OCI-LY1 (cell line): Measurements from ENCODE around the gene AK2.

Experiments
- H2AFZ ChIP-seq: fragments of 200-600 bp; sonication (generic), shearing (Covaris generic); 2 replicates; pipeline ENCODE4 v1.6.0; 2014; ENCODE audit warnings: antibody characterized with exemption, mild to moderate bottlenecking, low read length
- H3F3A ChIP-seq: fragments of 200-600 bp; sonication (generic), shearing (Covaris generic); 2 replicates; pipeline ENCODE4 v1.6.0; 2014; ENCODE audit warnings: mild to moderate bottlenecking, antibody characterized with exemption, low read length, moderate library complexity; ENCODE audit not compliant: insufficient read depth
- H3K27ac ChIP-seq: fragments of 200-600 bp; sonication (generic); 2 replicates; pipeline ENCODE4 v1.5.1; 2014; ENCODE audit warnings: low read length, mixed run types, mild to moderate bottlenecking, low read depth; ENCODE audit not compliant: poor library complexity, severe bottlenecking
- H3K27me3 ChIP-seq: fragments of 200-600 bp; sonication (generic); 2 replicates; pipeline ENCODE4 v1.6.0; 2014; ENCODE audit warnings: antibody characterized with exemption, mild to moderate bottlenecking, low read length, moderate library complexity; ENCODE audit not compliant: insufficient read depth
- H3K36me3 ChIP-seq: fragments of 200-600 bp; sonication (generic); 2 replicates; pipeline ENCODE4 v1.6.1; 2014; ENCODE audit warnings: mild to moderate bottlenecking, antibody characterized with exemption, low read length, moderate library complexity, mixed read lengths; ENCODE audit not compliant: insufficient read depth
- H3K4me1 ChIP-seq: fragments of 200-600 bp; sonication (generic); 2 replicates; pipeline ENCODE4 v1.5.1; 2014; ENCODE audit warnings: mild to moderate bottlenecking, low read length, moderate library complexity; ENCODE audit not compliant: insufficient read depth, severe bottlenecking
- H3K4me2 ChIP-seq: fragments of 200-600 bp; sonication (generic), shearing (Covaris generic); 2 replicates; pipeline ENCODE4 v1.6.1; 2014; ENCODE audit warnings: low read length
- H3K4me3 ChIP-seq: fragments of 200-600 bp; sonication (generic); 2 replicates; pipeline ENCODE4 v1.5.1; 2014; ENCODE audit warnings: low read length, low read depth, mild to moderate bottlenecking, mixed read lengths; ENCODE audit not compliant: poor library complexity, severe bottlenecking
- H3K79me2 ChIP-seq: fragments of 200-600 bp; shearing (Covaris generic); 2 replicates; pipeline ENCODE4 v1.6.1; 2016; ENCODE audit warnings: mixed run types, low read length, mixed read lengths; ENCODE audit not compliant: insufficient read depth
- H3K9ac ChIP-seq: fragments of 200-600 bp; sonication (generic), shearing (Covaris generic); 2 replicates; pipeline ENCODE4 v1.6.1; 2014; ENCODE audit warnings: mild to moderate bottlenecking, low read length, mixed read lengths
- H3K9me2 ChIP-seq: fragments of 200-600 bp; sonication (generic), shearing (Covaris generic); 2 replicates; pipeline ENCODE4 v1.6.1; 2014; ENCODE audit warnings: low read depth, mild to moderate bottlenecking, low read length, mixed read lengths
- H3K9me3 ChIP-seq: fragments of 200-600 bp; shearing (Covaris generic); 2 replicates; pipeline ENCODE4 v1.6.1; 2014; ENCODE audit warnings: low read length, mixed read lengths
- H4K20me1 ChIP-seq: fragments of 200-600 bp; sonication (generic), shearing (Covaris generic); 2 replicates; pipeline ENCODE4 v1.6.0; 2016; ENCODE audit warnings: mild to moderate bottlenecking, low read length; ENCODE audit not compliant: insufficient read depth
- EZH2 ChIP-seq: fragments of 200-600 bp; sonication (generic), shearing (Covaris generic); IDR thresholded peaks from 2 replicates; pipeline ENCODE4 v1.8.0; 2017; ENCODE audit warnings: borderline replicate concordance, mixed run types, mild to moderate bottlenecking, antibody characterized with exemption, low read length, moderate library complexity, mixed read lengths
- TF ChIP-seq, protein P1 (sequence below): fragments of 200-600 bp; sonication (generic), shearing (Covaris generic); IDR thresholded peaks from 2 replicates; pipeline ENCODE4 v1.5.1; 2017; ENCODE audit warnings: mild to moderate bottlenecking, antibody characterized with exemption, low read length, moderate library complexity, mixed read lengths

Gene AK2

DNA sequence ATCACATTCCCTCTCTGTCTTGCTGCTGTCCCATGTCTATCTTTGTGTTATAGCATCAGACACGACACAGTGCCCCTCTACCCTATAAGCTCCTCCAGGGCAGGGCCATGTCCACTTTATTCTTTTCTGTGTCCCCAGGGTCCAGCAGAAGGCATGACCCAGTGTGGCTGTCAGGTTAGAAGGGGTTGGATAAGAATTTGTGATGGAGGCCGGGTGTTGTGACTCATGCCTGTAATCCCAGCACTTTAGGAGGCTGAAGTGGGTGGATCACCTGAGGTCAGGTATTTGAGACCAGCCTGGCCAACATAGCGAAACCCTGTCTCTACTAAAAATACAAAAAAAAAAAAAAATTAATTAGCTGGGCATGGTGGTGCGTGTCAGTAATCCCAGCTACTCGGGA lies 45.8 kb downstream of the AK2 start:
- Histone ChIP-seq H3K27ac (no peak overlapping the region), H3K27me3 (no peaks in the 10 kb centered on the region), H3K9ac (no peak overlapping the region), H3K36me3 (no peaks in the 10 kb centered on the region), H4K20me1 (no peaks in the 10 kb centered on the region), H3K9me2 (no peaks in the 10 kb centered on the region), H3K4me2 (no peak overlapping the region), H2AFZ (no peak overlapping the region), H3K4me3 (no peak overlapping the region), H3K4me1 (peaks cover 28% of the 10 kb centered on the region), H3K79me2 (no peaks in the 10 kb centered on the region), H3F3A (no peaks in the 10 kb centered on the region), H3K9me3 (no peaks in the 10 kb centered on the region)
- no peak for TF ChIP-seq EZH2
- TF ChIP-seq, protein P1, sequence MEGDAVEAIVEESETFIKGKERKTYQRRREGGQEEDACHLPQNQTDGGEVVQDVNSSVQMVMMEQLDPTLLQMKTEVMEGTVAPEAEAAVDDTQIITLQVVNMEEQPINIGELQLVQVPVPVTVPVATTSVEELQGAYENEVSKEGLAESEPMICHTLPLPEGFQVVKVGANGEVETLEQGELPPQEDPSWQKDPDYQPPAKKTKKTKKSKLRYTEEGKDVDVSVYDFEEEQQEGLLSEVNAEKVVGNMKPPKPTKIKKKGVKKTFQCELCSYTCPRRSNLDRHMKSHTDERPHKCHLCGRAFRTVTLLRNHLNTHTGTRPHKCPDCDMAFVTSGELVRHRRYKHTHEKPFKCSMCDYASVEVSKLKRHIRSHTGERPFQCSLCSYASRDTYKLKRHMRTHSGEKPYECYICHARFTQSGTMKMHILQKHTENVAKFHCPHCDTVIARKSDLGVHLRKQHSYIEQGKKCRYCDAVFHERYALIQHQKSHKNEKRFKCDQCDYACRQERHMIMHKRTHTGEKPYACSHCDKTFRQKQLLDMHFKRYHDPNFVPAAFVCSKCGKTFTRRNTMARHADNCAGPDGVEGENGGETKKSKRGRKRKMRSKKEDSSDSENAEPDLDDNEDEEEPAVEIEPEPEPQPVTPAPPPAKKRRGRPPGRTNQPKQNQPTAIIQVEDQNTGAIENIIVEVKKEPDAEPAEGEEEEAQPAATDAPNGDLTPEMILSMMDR: no peak

GRCh38 chr1:32989160-32990050 lies 47.3 kb downstream of the AK2 start:
- H3K9ac ChIP-seq: no peak overlapping the region
- no peaks in the 10 kb centered on the region for H3K27me3 ChIP-seq
- H3K9me3 ChIP-seq: no peaks in the 10 kb centered on the region
- H3K4me3 ChIP-seq: no peak overlapping the region
- no peak overlapping the region for H2AFZ ChIP-seq
- no peaks in the 10 kb centered on the region for H3F3A ChIP-seq
- no peak overlapping the region for H3K4me2 ChIP-seq
- no peaks in the 10 kb centered on the region for H3K79me2 ChIP-seq
- peaks cover 30% of the 10 kb centered on the region for H3K4me1 ChIP-seq
- H4K20me1 ChIP-seq: no peaks in the 10 kb centered on the region
- no peaks in the 10 kb centered on the region for H3K9me2 ChIP-seq
- H3K36me3 ChIP-seq: no peaks in the 10 kb centered on the region
- TF ChIP-seq, protein P1: no peak
- TF ChIP-seq EZH2: no peak
- H3K27ac ChIP-seq: no peak overlapping the region

DNA sequence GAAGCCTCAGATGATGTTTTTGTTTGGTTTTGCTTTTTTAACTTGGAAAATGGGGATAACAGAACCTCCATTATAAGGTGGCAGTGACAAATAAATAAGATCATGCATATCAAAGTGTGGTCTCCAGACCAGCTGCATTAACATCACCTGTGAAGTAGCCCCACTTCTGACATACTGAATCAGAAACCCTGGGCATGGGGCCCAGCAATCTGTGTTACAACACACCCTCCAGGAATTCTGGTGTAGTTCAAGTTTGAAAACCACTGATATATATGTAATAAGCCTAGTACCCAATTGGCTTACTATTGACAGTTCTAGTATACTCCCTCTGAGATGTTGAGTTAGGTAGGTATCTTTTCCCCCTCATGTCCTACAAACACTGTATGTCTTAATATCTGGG lies 48.0 kb downstream of the AK2 start:
- Histone ChIP-seq H3K27me3 (no peaks in the 10 kb centered on the region), H2AFZ (no peak overlapping the region), H3K79me2 (no peaks in the 10 kb centered on the region), H3K9ac (no peak overlapping the region), H3K9me3 (no peaks in the 10 kb centered on the region), H3F3A (no peaks in the 10 kb centered on the region), H4K20me1 (no peaks in the 10 kb centered on the region), H3K27ac (no peak overlapping the region), H3K4me3 (no peak overlapping the region), H3K36me3 (no peaks in the 10 kb centered on the region), H3K4me1 (peaks cover 32% of the 10 kb centered on the region), H3K4me2 (no peak overlapping the region), H3K9me2 (no peaks in the 10 kb centered on the region)
- no peak for TF ChIP-seq EZH2
- TF ChIP-seq, protein P1: no peak
